HG03521 (cell line): ENCODE results near the gene POLR2L.
A peak's percentile ranks its signal among the peaks of the same experiment; 100 is the strongest.

Experiments used
- ATAC-seq: cut with Tn5 transposase; IDR thresholded peaks from one replicate; pipeline ENCODE4 v1.9.1; 2021; ENCODE audit warnings: mild to moderate bottlenecking, moderate library complexity; ENCODE audit not compliant: unreplicated experiment

POLR2L gene

GRCh38 chr11:855796-856195, 13.5 kb upstream of the POLR2L start:
- ATAC-seq = no peak

- ATAC-seq = no peak
Measured at GRCh38 chr11:855330-855674, 13.0 kb upstream of the POLR2L start.

GRCh38 chr11:854601-855329, 12.4 kb upstream of the POLR2L start:
- ATAC-seq = no peak

GRCh38 chr11:853682-854448, 11.5 kb upstream of the POLR2L start:
- no peak for ATAC-seq

GRCh38 chr11:852762-853161, 10.4 kb upstream of the POLR2L start:
- no peak for ATAC-seq

GRCh38 chr11:850775-851763, 8.7 kb upstream of the POLR2L start:
- no peak for ATAC-seq

GRCh38 chr11:849951-850774, 7.8 kb upstream of the POLR2L start:
- ATAC-seq = no peak

- no peak for ATAC-seq
Measured at GRCh38 chr11:849104-849824, 6.9 kb upstream of the POLR2L start.

GRCh38 chr11:848380-848931, 6.1 kb upstream of the POLR2L start:
- peak; percentile 38 for ATAC-seq

GRCh38 chr11:847876-848275, 5.5 kb upstream of the POLR2L start:
- ATAC-seq = no peak

GRCh38 chr11:846496-847098, 4.3 kb upstream of the POLR2L start:
- ATAC-seq = no peak

GRCh38 chr11:845872-846495, 3.7 kb upstream of the POLR2L start:
- no peak for ATAC-seq

- no peak for ATAC-seq
Measured at GRCh38 chr11:844693-845644, 2.6 kb upstream of the POLR2L start.

- ATAC-seq = no peak
Measured at GRCh38 chr11:843818-844692, 1.7 kb upstream of the POLR2L start.

GRCh38 chr11:843086-843734, 881 bp upstream of the POLR2L start:
- peak; percentile 2 for ATAC-seq

- ATAC-seq = peak; percentile 16
Measured at GRCh38 chr11:841981-842369, 354 bp downstream of the POLR2L start.
